HTERT RPE-1 (cell line): ENCODE measurements around the gene ZFP36.
"Not testable (repeated sequence)": the region's sequence is repeated elsewhere in the genome, so short reads cannot be mapped to it uniquely, and the experiment has no call there.

Experiments
- in situ Hi-C: fragments of 300-500 bp; cut with MboI; formaldehyde crosslinking; loops from 4 replicates; pipeline ENCODE4 v1.14.3; 2020; ENCODE audit warnings: low sequenced_read_pairs

The ZFP36 gene

DNA sequence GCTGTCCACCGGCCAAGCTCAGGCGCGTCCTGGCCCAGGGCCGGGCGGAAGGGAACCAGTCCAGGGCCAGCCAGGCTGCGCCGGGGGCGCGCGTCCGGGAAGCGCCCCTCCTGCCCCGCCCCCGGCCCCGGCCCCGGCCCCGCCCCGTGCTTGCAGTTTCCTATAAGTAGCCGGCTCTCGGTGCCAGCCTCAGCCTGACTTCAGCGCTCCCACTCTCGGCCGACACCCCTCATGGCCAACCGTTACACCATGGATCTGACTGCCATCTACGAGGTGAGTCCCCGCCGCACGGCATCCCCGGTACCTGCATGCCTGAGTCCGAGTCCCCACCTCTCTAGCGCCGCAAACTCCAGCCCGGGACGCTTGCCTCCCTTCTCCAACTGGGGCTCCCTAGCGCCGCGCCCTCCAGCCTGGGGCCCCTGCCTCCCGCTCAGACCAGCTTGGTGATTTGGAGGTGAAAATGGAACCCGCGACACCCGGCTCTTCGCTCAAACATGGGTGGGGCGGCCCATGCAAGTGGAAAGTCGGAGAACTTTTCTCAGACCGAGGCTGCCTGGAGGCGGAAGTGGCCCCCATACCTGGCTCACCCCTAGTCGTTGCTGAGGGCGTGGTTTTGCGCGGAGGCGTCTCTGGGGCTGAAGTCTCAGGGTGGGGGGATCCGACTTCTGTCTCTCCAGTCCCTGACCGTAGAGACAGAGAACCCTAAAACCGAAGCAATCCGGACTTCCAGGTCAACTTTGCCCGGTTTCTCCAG, at the start of gene ZFP36:
TSS of gene ZFP36 (plus strand) at position 192 of the 754 bp plus-strand sequence. CDS start at position 250, 58 bp downstream.
- in situ Hi-C loops = no loop called here

DNA sequence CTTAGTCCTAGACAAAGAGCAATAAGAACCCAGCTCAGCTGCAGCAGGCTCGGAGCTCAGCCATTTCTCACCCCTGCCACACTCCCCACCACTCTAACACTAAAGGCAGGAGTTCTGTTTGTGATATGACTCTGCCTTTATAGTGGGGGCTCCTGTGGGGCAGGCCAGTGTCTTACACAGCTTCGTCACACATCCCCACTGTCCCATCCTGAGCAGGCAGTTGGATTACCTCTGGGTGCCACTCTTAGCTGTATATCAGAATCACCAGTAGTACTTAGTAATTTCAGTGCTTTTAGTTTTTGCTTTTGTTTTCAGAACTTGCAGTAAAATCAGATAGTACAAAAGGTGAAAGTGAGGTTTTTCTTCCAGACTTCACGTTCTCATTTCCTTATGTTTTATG, 47.6 kb upstream of the ZFP36 start:
- in situ Hi-C loops = no loop called here

GRCh38 chr19:39360599-39360998, 46.0 kb upstream of the ZFP36 start:
- in situ Hi-C loops = no loop called here

- in situ Hi-C loops = no loop called here
These were observed 43.7 kb upstream of the ZFP36 start for GRCh38 chr19:39362682-39363657.

DNA sequence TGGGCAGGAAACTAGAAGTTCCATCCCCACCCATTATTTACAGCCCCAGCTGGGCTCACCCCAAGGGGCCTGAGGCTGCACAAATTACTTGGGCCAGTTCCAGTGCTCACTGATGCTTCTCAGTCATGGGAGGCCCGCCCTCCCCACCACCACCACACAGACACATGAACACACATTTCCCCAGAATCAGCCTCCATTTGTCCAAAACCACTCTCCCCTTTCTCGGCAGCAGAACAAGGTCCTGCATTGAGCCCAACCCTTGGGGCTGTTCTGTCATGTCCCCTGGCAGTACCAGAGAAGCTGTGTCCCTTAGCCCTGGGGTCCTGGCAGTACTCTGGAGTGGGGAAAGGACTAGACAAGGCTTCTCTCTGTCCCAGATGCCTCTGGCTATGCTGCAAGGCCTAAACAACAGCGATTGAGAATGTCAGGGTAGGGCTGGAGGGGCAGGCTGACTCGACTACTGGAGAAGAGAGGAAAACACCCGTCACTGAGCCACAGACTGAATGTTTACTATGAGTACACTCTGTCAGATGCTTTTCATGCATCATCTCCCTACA, 42.7 kb upstream of the ZFP36 start:
- in situ Hi-C loops = no loop called here

- in situ Hi-C loops = no loop called here
These were observed 41.1 kb upstream of the ZFP36 start for GRCh38 chr19:39365531-39365930.

DNA sequence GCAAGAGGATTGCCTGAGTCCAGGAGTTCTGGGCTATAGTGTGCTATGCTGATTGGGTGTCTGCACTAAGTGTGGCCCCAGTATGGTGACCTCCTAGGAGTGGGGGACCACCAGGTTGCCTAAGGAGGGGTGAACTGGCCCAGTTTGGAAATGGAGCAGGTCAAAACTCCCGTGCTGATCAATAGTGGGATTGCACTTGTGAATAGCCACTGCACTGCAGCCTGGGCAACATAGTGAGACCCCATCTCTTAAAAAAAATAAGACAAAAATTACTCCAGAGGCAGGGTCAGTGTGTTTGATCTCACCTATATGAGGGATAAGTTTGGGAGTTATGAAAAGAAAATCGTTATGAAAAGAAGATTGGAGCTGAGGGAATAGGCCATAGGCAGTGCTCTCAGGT, 37.4 kb upstream of the ZFP36 start:
- in situ Hi-C loops = no loop called here

DNA sequence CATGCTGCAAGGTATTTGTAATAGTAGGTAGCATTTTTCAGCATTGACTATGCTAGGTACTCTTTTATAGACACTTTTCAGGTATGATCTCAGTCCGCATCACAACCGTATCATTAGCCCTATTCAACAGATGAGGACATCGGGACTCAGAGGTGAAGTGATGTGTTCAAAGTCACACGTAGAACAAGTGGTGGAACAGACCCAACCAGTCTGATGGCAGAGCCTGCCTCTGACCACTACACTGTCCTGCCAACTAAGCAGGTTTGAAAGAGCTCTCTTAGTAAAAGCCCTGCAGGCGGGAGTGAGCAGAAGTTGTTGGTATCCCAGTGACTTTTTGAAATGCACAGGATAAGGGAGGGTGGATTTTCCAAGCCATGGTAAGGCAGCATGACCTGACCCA, 35.9 kb upstream of the ZFP36 start:
- in situ Hi-C loops = no loop called here

DNA sequence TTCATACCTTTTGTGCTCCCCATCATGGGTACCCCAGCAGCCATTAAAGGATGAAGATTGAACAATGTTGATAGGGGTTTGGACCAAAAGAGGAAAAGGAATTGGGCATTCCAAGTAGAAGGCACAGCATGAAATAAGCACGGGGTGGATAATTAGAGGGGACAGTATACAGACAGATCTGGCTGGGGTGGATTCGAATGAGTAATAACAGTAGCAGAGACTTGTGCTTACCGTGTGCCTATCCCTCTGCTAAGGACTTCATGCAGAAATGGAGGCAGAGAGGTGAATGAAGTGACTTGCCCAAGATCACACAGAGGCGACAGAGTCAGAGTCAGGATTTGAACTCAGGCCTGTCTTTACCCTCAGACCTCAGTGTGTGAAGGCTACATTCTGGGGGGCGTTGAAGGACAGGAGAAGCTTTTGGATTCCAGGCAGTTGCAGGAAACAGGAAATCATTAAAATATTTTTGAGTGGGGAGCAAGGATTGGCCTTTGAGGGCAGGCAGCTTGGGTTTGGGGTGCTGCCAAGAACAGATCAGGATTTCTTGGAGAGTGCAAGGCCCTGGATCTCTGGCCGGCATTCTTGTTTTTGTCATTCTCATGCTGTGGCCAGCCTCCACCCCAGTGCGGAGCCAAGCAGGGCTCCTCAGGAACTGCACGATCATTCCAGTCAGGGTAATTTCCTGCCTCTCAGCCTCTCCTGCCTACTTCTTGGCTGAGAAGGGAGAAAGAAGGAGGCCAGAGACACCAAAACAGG, 34.4 kb upstream of the ZFP36 start:
- in situ Hi-C loops = no loop called here

DNA sequence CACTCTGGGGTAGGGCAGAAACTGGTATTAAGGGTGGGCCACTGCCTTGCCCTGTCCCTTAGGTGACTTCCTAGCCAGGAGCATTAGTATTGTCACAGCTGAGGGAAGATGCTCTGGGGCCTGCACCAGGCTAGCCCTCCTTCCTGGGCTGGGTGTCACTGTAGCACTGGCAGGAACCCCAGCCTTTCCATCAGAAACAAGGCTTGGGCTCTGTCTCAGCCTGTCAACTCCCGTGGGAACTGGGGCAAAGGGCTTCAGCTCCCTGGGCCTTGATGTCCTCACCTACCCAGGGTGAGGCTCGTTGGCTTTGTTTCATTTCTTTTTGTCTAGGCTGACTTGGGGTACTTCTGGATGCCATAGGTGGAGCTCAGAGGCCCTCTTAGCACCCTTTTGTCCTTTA, 33.7 kb upstream of the ZFP36 start:
- in situ Hi-C loops = no loop called here

DNA sequence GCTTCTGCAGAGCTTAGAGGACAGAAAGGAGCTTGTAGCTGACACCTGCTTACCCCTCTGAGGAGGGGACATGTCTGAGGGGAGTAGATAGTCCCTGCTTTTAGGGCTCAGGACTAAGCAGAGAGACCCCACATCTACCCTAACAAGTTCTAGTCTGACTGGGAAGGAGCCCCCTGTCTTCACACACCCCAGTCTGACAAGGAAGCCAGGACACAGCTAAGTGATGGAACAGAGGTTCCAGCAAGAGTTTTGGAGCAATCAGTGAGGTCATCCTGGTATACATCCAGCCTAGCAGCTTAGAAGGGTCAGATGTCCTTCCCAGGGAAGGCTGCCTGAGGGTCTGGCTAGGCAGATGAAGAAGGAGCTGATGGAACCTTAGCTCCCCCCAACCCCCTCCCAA, 30.7 kb upstream of the ZFP36 start:
- in situ Hi-C loops = no loop called here

- in situ Hi-C loops = no loop called here
These were observed 29.0 kb upstream of the ZFP36 start for GRCh38 chr19:39377373-39378362.

DNA sequence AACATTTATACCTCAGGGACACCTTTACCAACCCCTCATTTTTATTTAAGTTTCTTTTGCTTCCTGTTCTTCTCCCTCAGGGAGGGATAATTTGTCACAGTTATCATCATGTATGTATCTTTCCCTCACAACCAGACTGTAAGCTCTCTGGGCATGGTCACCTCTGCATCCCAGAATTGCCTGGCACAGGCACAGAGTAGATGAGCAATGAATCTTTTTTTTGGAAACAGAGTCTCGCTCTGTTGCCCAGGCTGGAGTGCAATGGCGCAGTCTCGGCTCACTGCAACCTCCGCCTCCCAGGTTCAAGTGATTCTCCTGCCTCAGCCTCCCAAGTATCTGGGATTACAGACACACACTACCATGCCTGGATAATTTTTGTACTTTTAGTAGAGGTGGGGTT, 27.3 kb upstream of the ZFP36 start:
- in situ Hi-C loops = not testable (repeated sequence)

GRCh38 chr19:39379865-39380396, 26.7 kb upstream of the ZFP36 start:
- in situ Hi-C loops = no loop called here

DNA sequence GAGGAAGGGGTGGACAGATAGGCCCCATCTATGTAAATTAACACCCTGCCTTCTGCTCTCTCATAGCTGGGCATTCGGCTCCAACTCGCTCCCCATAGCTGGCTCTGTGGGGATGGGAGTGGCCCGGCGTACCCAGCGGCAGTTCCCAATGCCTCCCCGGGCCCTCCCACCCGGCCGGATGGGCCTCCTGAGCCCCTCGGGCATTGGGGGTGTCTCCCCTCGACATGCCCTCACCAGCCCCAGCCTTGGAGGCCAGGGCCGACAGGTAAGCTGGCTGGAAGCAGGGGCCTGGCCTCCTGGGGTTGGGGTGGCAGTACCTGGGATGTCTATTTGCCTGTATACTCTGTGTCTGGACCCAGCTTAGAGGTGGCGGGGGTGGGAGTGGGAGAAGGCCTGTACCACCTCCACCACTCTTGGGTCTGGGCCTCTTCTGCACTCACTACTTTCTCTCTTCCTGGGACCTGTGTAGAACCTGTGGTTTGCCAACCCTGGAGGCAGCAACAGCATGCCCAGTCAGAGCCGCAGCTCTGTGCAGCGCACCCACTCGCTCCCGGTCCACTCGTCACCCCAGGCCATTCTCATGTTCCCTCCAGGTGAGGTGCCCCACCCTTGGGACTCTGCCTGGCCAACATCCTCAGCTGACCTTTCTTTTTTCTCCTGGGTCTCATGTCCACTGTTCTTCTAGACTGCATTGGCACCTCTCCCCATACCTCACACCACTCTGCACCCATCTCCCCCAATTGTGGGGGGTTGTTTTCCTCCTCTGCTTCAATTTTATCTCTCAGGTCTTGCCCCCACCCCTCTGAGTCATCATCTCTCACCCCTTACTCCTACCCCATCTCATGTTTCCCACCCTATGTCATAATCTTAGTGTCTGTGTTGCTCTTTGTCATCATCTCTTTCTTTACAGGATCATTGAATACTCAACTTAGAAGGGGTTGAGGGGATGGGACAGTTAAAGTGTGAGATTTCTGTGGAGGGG, 25.8 kb upstream of the ZFP36 start:
- in situ Hi-C loops = no loop called here

DNA sequence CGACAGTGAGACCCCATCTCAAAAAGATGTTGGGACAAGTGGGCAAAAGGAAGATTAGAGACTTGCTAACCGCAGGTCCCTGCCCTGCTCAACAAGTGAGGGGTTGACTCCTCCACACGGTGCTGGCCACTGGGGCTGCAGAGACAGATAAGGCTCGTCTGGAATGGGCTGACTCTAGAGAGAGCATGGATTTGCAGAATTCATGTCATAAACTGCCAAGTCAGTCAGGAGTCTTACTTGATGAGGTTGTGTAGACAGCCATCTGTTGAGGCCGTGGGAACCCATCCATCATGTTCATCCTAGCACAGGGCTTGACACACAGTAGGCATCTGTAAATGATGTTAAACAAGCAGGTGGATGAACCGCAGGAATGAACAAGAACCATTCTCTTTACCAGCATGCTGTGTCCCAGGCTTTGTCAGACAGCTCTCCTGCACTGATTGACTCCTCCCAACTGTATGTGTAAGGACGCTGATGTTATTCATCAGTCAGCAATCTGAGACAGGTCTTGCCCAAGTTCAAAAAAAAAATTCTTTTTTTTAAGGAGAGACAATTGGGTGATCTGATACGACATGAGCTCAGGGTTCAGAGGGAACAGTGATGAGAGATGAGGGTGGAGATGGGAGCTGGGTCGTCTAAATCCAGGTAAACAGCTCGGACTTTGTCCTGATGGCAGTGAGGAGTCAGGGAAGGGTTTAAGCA, 24.6 kb upstream of the ZFP36 start:
- in situ Hi-C loops = no loop called here

GRCh38 chr19:39382991-39383828, 23.4 kb upstream of the ZFP36 start:
- in situ Hi-C loops = no loop called here
